K562 (cell line): ENCODE measurements around the gene FOCAD. TPM values are rescaled to one million over a fixed set of nuclear protein-coding genes. Genes with fewer than 3 reads are reported as not detected.

Experiments
- ATAC-seq: fragments of 200-7000 bp; cut with Tn5 transposase; 3 replicates; pipeline ENCODE4 v1.9.1; 2020; ENCODE audit warnings: moderate library complexity
- BruUV-seq: library from RNA; stranded (reverse); fragments of 400-500 nt; replicated peaks from 2 replicates; lab custom pipeline; 2021; lab: Mats Ljungman, UMichigan
- CTCF ChIA-PET: fragments of 300-600 bp; formaldehyde crosslinking; extraction: SDS; loops from one replicate; lab custom pipeline; 2021; ENCODE audit warnings: low intra/inter-chr PET ratio; lab: Yijun Ruan, JAX
- POLR2A ChIA-PET: fragments of 300-600, 350-650 bp; sonication (Branson Sonifier 250); formaldehyde crosslinking; extraction: SDS; loops from one replicate; lab custom pipeline; 2021; ENCODE audit warnings: antibody characterized with exemption, inconsistent platforms; lab: Yijun Ruan, JAX
- DNase-seq, 4 experiments: peaks; one replicate each; pipeline versions ENCODE4 v3.0.0 to v3.0.0-alpha.2; 2011 to 2018; ENCODE audit warnings: low spot score in 3 of 4, mixed read lengths in 3 of 4; ENCODE audit errors: extremely low read depth in 1 of 4
- FAIRE-seq: peaks from 2 replicates; lab custom pipeline; 2011; peaks lifted over from hg19 to GRCh38; lab: Jason Lieb, UNC
- H2AFZ ChIP-seq: 2 replicates; pipeline ENCODE4 v1.6.0; 2011; ENCODE audit warnings: low read depth, low read length, control low read depth, inconsistent platforms
- H3K27ac ChIP-seq: fragments of 200-600 bp; 3 replicates; pipeline ENCODE4 v1.8.0; 2011; ENCODE audit warnings: low read depth, mild to moderate bottlenecking, control low read depth, inconsistent platforms, low read length, moderate library complexity, mixed read lengths; ENCODE audit errors: extremely low read depth
- H3K27me3 ChIP-seq, 2 experiments: fragments of 300-600 bp in 1 of 2; 2 replicates in 1 of 2; 3 replicates in 1 of 2; pipeline versions ENCODE4 v1.6.0 to v1.8.0; 2011; ENCODE audit warnings: inconsistent platforms in 2 of 2, low read length in 2 of 2, mild to moderate bottlenecking in 1 of 2, mixed read lengths in 1 of 2, moderate library complexity in 1 of 2; ENCODE audit not compliant: control insufficient read depth in 2 of 2, insufficient read depth in 2 of 2
- H3K36me3 ChIP-seq: fragments of 300-600 bp; 3 replicates; pipeline ENCODE4 v1.8.0; 2011; ENCODE audit warnings: mild to moderate bottlenecking, low read length, inconsistent platforms; ENCODE audit not compliant: control insufficient read depth, insufficient read depth
- H3K4me1 ChIP-seq, 2 experiments: fragments of 200-600 bp in 1 of 2; replicated peaks in 1 of 2; 2 replicates in 1 of 2; 3 replicates in 1 of 2; pipeline versions ENCODE4 v1.5.1 to v1.8.0; 2011; ENCODE audit warnings: inconsistent platforms in 2 of 2, low read length in 2 of 2, mild to moderate bottlenecking in 1 of 2, mixed read lengths in 1 of 2, moderate library complexity in 1 of 2; ENCODE audit not compliant: control insufficient read depth in 2 of 2, insufficient read depth in 2 of 2
- H3K4me2 ChIP-seq: 2 replicates; pipeline ENCODE4 v1.6.1; 2011; ENCODE audit warnings: low read length, control low read depth, inconsistent platforms, mixed read lengths; ENCODE audit not compliant: insufficient read depth
- H3K4me3 ChIP-seq: fragments of 200-600 bp; sonication (generic), shearing (Covaris generic); 2 replicates; pipeline ENCODE4 v1.5.1; 2016; ENCODE audit warnings: control low read depth, inconsistent platforms
- H3K79me2 ChIP-seq: fragments of 200-600 bp; 3 replicates; pipeline ENCODE4 v1.8.0; 2011; ENCODE audit warnings: low read length, inconsistent platforms; ENCODE audit not compliant: control insufficient read depth, insufficient read depth
- H3K9ac ChIP-seq, 2 experiments: 2 replicates each; pipeline versions ENCODE4 v1.6.0 to v1.6.1; 2011; ENCODE audit warnings: low read depth in 2 of 2, low read length in 2 of 2, control low read depth in 1 of 2, inconsistent platforms in 1 of 2, mild to moderate bottlenecking in 1 of 2, mixed read lengths in 1 of 2; ENCODE audit not compliant: insufficient read depth in 1 of 2
- H3K9me1 ChIP-seq: one replicate; pipeline ENCODE4 v1.6.0; 2011; ENCODE audit warnings: inconsistent platforms, mild to moderate bottlenecking, low read length, moderate library complexity; ENCODE audit not compliant: control insufficient read depth, insufficient read depth
- H3K9me3 ChIP-seq: replicated peaks from 2 replicates; pipeline ENCODE4 v1.5.1; 2011; ENCODE audit warnings: low read depth, low read length, inconsistent platforms; ENCODE audit not compliant: control insufficient read depth, insufficient read depth
- H4K20me1 ChIP-seq: replicated peaks from 2 replicates; pipeline ENCODE4 v1.6.1; 2011; ENCODE audit warnings: low read length, inconsistent platforms, mixed read lengths; ENCODE audit not compliant: control insufficient read depth, insufficient read depth
- HSF4 ChIP-seq: fragments of 250-450 bp; sonication (Bioruptor Pico); IDR thresholded peaks from 2 replicates; pipeline ENCODE4 v2.1.2; 2022; ENCODE audit warnings: mild to moderate bottlenecking, moderate library complexity, borderline replicate concordance
- NR2F6 ChIP-seq: fragments of 450-650 bp; formaldehyde crosslinking; IDR thresholded peaks from 2 replicates; pipeline ENCODE4 v1.4.0; 2020; ENCODE audit warnings: mild to moderate bottlenecking
- NRF1 ChIP-seq, 2 experiments: fragments of 450-650 bp; IDR thresholded peaks in 1 of 2; conservative IDR thresholded peaks in 1 of 2; 2 replicates each; pipeline ENCODE4 v1.6.1; 2014; ENCODE audit warnings: mild to moderate bottlenecking in 2 of 2
- PURB ChIP-seq: sonication (generic); formaldehyde crosslinking; IDR thresholded peaks from 2 replicates; pipeline ENCODE4 v1.9.0; 2021; ENCODE audit warnings: low read depth, mild to moderate bottlenecking, missing genetic modification reagents
- RBM15 ChIP-seq: fragments of 200-400 bp; formaldehyde crosslinking; IDR thresholded peaks from 2 replicates; pipeline ENCODE4 v1.6.1; 2018; ENCODE audit warnings: mild to moderate bottlenecking, low read length, moderate library complexity; ENCODE audit not compliant: insufficient read depth
- SMC3 ChIP-seq: conservative IDR thresholded peaks from 2 replicates; pipeline ENCODE4 v1.6.1; 2011; ENCODE audit warnings: low read depth, low read length, improper control_type of control experiment; ENCODE audit not compliant: insufficient read depth
- TGIF2 ChIP-seq: sonication (generic); formaldehyde crosslinking; IDR thresholded peaks from 2 replicates; pipeline ENCODE4 v1.8.1; 2022; ENCODE audit warnings: mild to moderate bottlenecking, missing genetic modification reagents, moderate library complexity
- ZNF232 ChIP-seq: sonication (generic); formaldehyde crosslinking; IDR thresholded peaks from 2 replicates; pipeline ENCODE4 v1.8.0; 2022; ENCODE audit warnings: mild to moderate bottlenecking, missing genetic modification reagents
- ZNF75A ChIP-seq: fragments of 450-650 bp; formaldehyde crosslinking; IDR thresholded peaks from 2 replicates; pipeline ENCODE4 v1.4.0; 2020; ENCODE audit warnings: mild to moderate bottlenecking
- ZSCAN32 ChIP-seq: fragments of 450-650 bp; formaldehyde crosslinking; IDR thresholded peaks from 2 replicates; pipeline ENCODE4 v1.4.0; 2020; ENCODE audit warnings: mild to moderate bottlenecking, moderate library complexity
- in situ Hi-C: fragments of 300-500 bp; cut with MboI; formaldehyde crosslinking; loops from 4 replicates; pipeline ENCODE4 v1.15.0; 2018; ENCODE audit warnings: inconsistent platforms, mixed read lengths
- intact Hi-C: fragments of 100-400 bp; cut with micrococcal nuclease; formaldehyde crosslinking; loops from 2 replicates; pipeline ENCODE4 v1.14.2; 2022
- polyA plus RNA-seq, 8 experiments: library from polyadenylated mRNA; depleted of rRNA in 4 of 8; stranded (reverse) in 5 of 8; unstranded in 3 of 8; fragments of >200 nt; fragmentation: Nextera tagmentation in 2 of 8; fragmentation: Illumina TruSeq in 1 of 8; extraction: Ambion mirVana in 2 of 8; extraction: Trizol in 1 of 8; gene quantifications; 2 replicates each; pipeline versions ENCODE4 v1.2.1 to v1.2.3, GENCODE V29; 2011 to 2014; ENCODE audit warnings: inconsistent platforms in 1 of 8, missing spikeins in 1 of 8
- total RNA-seq, 7 experiments: library from RNA; depleted of rRNA in 6 of 7; stranded (reverse); fragments of >200 nt in 6 of 7; fragmentation: Illumina TruSeq in 2 of 7; extraction: Trizol in 2 of 7; gene quantifications; 2 replicates each; pipeline versions ENCODE4 v1.2.1 to v1.2.3, GENCODE V29; 2011 to 2021; ENCODE audit warnings: low replicate concordance in 1 of 7

FOCAD gene
- total and polyA plus RNA-seq, 9 of the 15 experiments (the other 6 are each of a cell fraction or from before 2014, with no cell fraction given), result 0.13 to 2.4 (median 1.6) TPM

DNA sequence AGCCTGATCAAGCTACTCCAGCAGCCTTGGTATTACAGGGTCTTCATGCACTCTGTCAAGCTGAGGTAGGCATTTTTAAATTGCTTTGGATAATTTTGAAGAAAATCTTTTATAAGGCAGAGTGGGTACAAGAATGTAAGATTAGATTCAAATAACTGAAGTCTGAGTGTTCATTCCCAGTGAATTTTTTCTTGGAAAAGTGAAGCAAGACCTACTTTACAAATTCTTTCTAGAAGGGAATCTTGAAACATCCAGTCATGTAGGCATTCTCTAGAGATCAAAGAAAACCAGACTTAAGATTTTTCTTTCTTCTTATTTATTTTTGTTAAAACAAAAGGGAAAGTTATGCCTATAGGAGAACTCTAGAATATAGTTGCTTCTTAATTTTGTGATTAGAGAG, 139.0 kb downstream of the FOCAD start:
- H3K9me3 ChIP-seq, result no peaks in the 10 kb centered on the region
- no peak overlapping the region for H3K4me2 ChIP-seq
- ATAC-seq (no peak), FAIRE-seq (no peak), DNase-seq (no peak)
- no peaks in the 10 kb centered on the region for H3K36me3 ChIP-seq
- H2AFZ ChIP-seq, result no peak overlapping the region
- H4K20me1 ChIP-seq, result no peaks in the 10 kb centered on the region
- no peak overlapping the region for H3K9ac ChIP-seq
- no peak overlapping the region for H3K27ac ChIP-seq
- intact Hi-C loops, result no loop called here
- no peaks in the 10 kb centered on the region for H3K27me3 ChIP-seq
- in situ Hi-C loops, result no loop called here
- no peaks in the 10 kb centered on the region for H3K4me1 ChIP-seq
- POLR2A ChIA-PET, result no interaction called here
- no peak overlapping the region for H3K4me3 ChIP-seq
- TF ChIP-seq RBM15 (no peak), TGIF2 (CRISPR knock-in tag) (no peak), HSF4 (CRISPR knock-in tag) (no peak), ZNF75A (CRISPR knock-in tag) (no peak), NR2F6 (no peak), ZNF232 (no peak), NRF1 (conservative IDR thresholded peaks at IDR 0.05 in 1 of 2, IDR thresholded peaks at IDR 0.05 in 1 of 2) (no peak), PURB (CRISPR knock-in tag) (no peak), SMC3 (no peak), ZSCAN32 (CRISPR knock-in tag) (no peak)
- no TSS peak for BruUV-seq
- H3K79me2 ChIP-seq, result no peaks in the 10 kb centered on the region
- H3K9me1 ChIP-seq, result no peaks in the 10 kb centered on the region
- CTCF ChIA-PET, result no interaction called here
